Activated CD8-positive, alpha-beta T cell treated with anti-CD3 and anti-CD28 coated beads for 36 hours (primary cell): ENCODE data around the gene USP38. TPM values are rescaled to one million over a fixed set of nuclear protein-coding genes. Genes with fewer than 3 reads are reported as not detected.

Experiments
- ATAC-seq: fragments of 200-7000 bp; cut with Tn5 transposase; one replicate; pipeline ENCODE4 v1.10.0; 2021; ENCODE audit warnings: mild to moderate bottlenecking, moderate library complexity
- CTCF ChIA-PET: fragments of 350-600 bp; sonication (Branson Sonifier 250); formaldehyde crosslinking; loops from one replicate; lab custom pipeline; 2021; ENCODE audit warnings: antibody characterized with exemption; lab: Charles Lee
- POLR2A ChIA-PET: fragments of 350-600 bp; sonication (Branson Sonifier 250); formaldehyde crosslinking; loops from one replicate; lab custom pipeline; 2021; ENCODE audit warnings: antibody characterized with exemption; lab: Charles Lee
- DNase-seq: peaks from one replicate; pipeline ENCODE4 v3.0.0-alpha.2; 2020
- H3K27ac Mint-ChIP-seq: one replicate; pipeline ENCODE4 v1.8.0; 2021; ENCODE audit warnings: mild to moderate bottlenecking, mixed read lengths
- H3K27me3 Mint-ChIP-seq: one replicate; pipeline ENCODE4 v1.8.0; 2021; ENCODE audit warnings: mixed read lengths
- H3K36me3 Mint-ChIP-seq: one replicate; pipeline ENCODE4 v1.8.0; 2021; ENCODE audit warnings: low read depth, mixed read lengths
- H3K4me1 Mint-ChIP-seq: one replicate; pipeline ENCODE4 v1.8.0; 2021; ENCODE audit warnings: low read depth, mixed read lengths
- H3K4me3 Mint-ChIP-seq: one replicate; pipeline ENCODE4 v1.8.0; 2021; ENCODE audit warnings: mild to moderate bottlenecking, moderate library complexity, mixed read lengths
- H3K9me3 Mint-ChIP-seq: one replicate; pipeline ENCODE4 v1.8.0; 2021; ENCODE audit warnings: mixed read lengths
- CTCF ChIP-seq: fragments of 200-600 bp; IDR thresholded peaks from one replicate; pipeline ENCODE4 v1.8.0; 2022; ENCODE audit warnings: antibody characterized with exemption, mild to moderate bottlenecking
- intact Hi-C: fragments of 100-400 bp; cut with micrococcal nuclease; formaldehyde crosslinking; loops from one replicate; pipeline ENCODE4 v1.10.0; 2022
- total RNA-seq, 2 experiments: library from RNA; stranded (reverse); gene quantifications; one replicate each; pipeline ENCODE4 v1.2.3, GENCODE V29; 2021

Gene USP38
- total RNA-seq, 2 experiments from 2014 or later: 16.8 to 18.5 TPM

GRCh38 chr4:143253166-143253565, 68.4 kb downstream of the USP38 start:
- H3K36me3 Mint-ChIP-seq: no peaks in the 10 kb centered on the region
- no peaks in the 10 kb centered on the region for H3K4me1 Mint-ChIP-seq
- no peak overlapping the region for H3K4me3 Mint-ChIP-seq
- no peaks in the 10 kb centered on the region for H3K27me3 Mint-ChIP-seq
- intact Hi-C loops: no loop called here
- DNase-seq: no peak
- H3K27ac Mint-ChIP-seq: no peak overlapping the region
- no peak for TF ChIP-seq CTCF
- ChIA-PET POLR2A (no interaction called here), CTCF (interaction anchor here (0.9 kb wide), 1 partner anchor 10 kb away, joined by 3 read pairs; no protein-coding TSS in a partner anchor)
- no peak for ATAC-seq
- no peaks in the 10 kb centered on the region for H3K9me3 Mint-ChIP-seq

GRCh38 chr4:143254491-143255226, 69.9 kb downstream of the USP38 start:
- no peak overlapping the region for H3K27ac Mint-ChIP-seq
- no peaks in the 10 kb centered on the region for H3K36me3 Mint-ChIP-seq
- no peak for TF ChIP-seq CTCF
- DNase-seq (no peak), ATAC-seq (no peak)
- ChIA-PET POLR2A (no interaction called here), CTCF (no interaction called here)
- no peaks in the 10 kb centered on the region for H3K9me3 Mint-ChIP-seq
- intact Hi-C loops: no loop called here
- no peak overlapping the region for H3K4me3 Mint-ChIP-seq
- H3K4me1 Mint-ChIP-seq: no peaks in the 10 kb centered on the region
- H3K27me3 Mint-ChIP-seq: no peaks in the 10 kb centered on the region

GRCh38 chr4:143256456-143256855, 71.7 kb downstream of the USP38 start:
- no peak overlapping the region for H3K4me3 Mint-ChIP-seq
- POLR2A ChIA-PET: no interaction called here
- DNase-seq (no peak), ATAC-seq (no peak)
- H3K36me3 Mint-ChIP-seq: no peaks in the 10 kb centered on the region
- no peak overlapping the region for H3K27ac Mint-ChIP-seq
- CTCF ChIA-PET: no interaction called here
- no peaks in the 10 kb centered on the region for H3K9me3 Mint-ChIP-seq
- H3K4me1 Mint-ChIP-seq: no peaks in the 10 kb centered on the region
- TF ChIP-seq CTCF: no peak
- intact Hi-C loops: no loop called here
- no peaks in the 10 kb centered on the region for H3K27me3 Mint-ChIP-seq

GRCh38 chr4:143257356-143257755, 72.6 kb downstream of the USP38 start:
- Mint-ChIP-seq H3K4me1 (no peaks in the 10 kb centered on the region), H3K9me3 (no peaks in the 10 kb centered on the region), H3K4me3 (no peak overlapping the region), H3K36me3 (no peaks in the 10 kb centered on the region), H3K27ac (no peak overlapping the region), H3K27me3 (no peaks in the 10 kb centered on the region)
- ATAC-seq: no peak
- no peak for TF ChIP-seq CTCF
- intact Hi-C loops: no loop called here
- ChIA-PET CTCF (no interaction called here), POLR2A (no interaction called here)
- DNase-seq: no peak

- no peak overlapping the region for H3K4me3 Mint-ChIP-seq
- ATAC-seq (no peak), DNase-seq (no peak)
- intact Hi-C loops: no loop called here
- POLR2A ChIA-PET: no interaction called here
- no peaks in the 10 kb centered on the region for H3K4me1 Mint-ChIP-seq
- no peak overlapping the region for H3K27ac Mint-ChIP-seq
- CTCF ChIA-PET: no interaction called here
- no peaks in the 10 kb centered on the region for H3K36me3 Mint-ChIP-seq
- H3K9me3 Mint-ChIP-seq: no peaks in the 10 kb centered on the region
- no peaks in the 10 kb centered on the region for H3K27me3 Mint-ChIP-seq
- TF ChIP-seq CTCF: no peak
Observed at GRCh38 chr4:143260750-143261149, 76.0 kb downstream of the USP38 start.
